ENCODE results near the gene RALGAPA2.

RALGAPA2 gene

GRCh38 chr20:20407891-20408805 lies 304.3 kb downstream of the RALGAPA2 start:
- DNase-seq (ENCODE audit: low spot score), result peak; percentile 69

- no peak for DNase-seq (ENCODE audit: low spot score)
Measured at GRCh38 chr20:20406306-20406705, 306.1 kb downstream of the RALGAPA2 start.

GRCh38 chr20:20405623-20406022 lies 306.8 kb downstream of the RALGAPA2 start:
- DNase-seq (ENCODE audit: low spot score), result peak; percentile 54

- DNase-seq (ENCODE audit: low spot score), result no peak
Measured at GRCh38 chr20:20404633-20405032, 307.8 kb downstream of the RALGAPA2 start.

GRCh38 chr20:20401991-20402390 lies 310.5 kb downstream of the RALGAPA2 start:
- DNase-seq (ENCODE audit: low spot score), result no peak

GRCh38 chr20:20399531-20400500 lies 312.6 kb downstream of the RALGAPA2 start:
- DNase-seq (ENCODE audit: low spot score), result no peak

GRCh38 chr20:20398123-20398522 lies 314.3 kb downstream of the RALGAPA2 start:
- no peak for DNase-seq (ENCODE audit: low spot score)

- no peak for DNase-seq (ENCODE audit: low spot score)
Measured at GRCh38 chr20:20396794-20397193, 315.6 kb downstream of the RALGAPA2 start.

- DNase-seq (ENCODE audit: low spot score), result peak; percentile 79
Measured at GRCh38 chr20:20395903-20396568, 316.4 kb downstream of the RALGAPA2 start.

- no peak for DNase-seq (ENCODE audit: low spot score)
Measured at GRCh38 chr20:20395087-20395486, 317.4 kb downstream of the RALGAPA2 start.

- DNase-seq (ENCODE audit: low spot score), result no peak
Measured at GRCh38 chr20:20393207-20394120, 319.0 kb downstream of the RALGAPA2 start.

GRCh38 chr20:20391766-20392165 lies 320.7 kb downstream of the RALGAPA2 start:
- no peak for DNase-seq (ENCODE audit: low spot score)

- no peak for DNase-seq (ENCODE audit: low spot score)
Measured at GRCh38 chr20:20391115-20391514, 321.3 kb downstream of the RALGAPA2 start.

- no peak for DNase-seq (ENCODE audit: low spot score)
Measured at GRCh38 chr20:20390393-20390792, 322.1 kb downstream of the RALGAPA2 start.

GRCh38 chr20:20386192-20386591 lies 326.3 kb downstream of the RALGAPA2 start:
- no peak for DNase-seq (ENCODE audit: low spot score)

- no peak for DNase-seq (ENCODE audit: low spot score)
Measured at GRCh38 chr20:20375862-20376261, 336.6 kb downstream of the RALGAPA2 start.

- DNase-seq (ENCODE audit: low spot score), result no peak
Measured at GRCh38 chr20:20373091-20373571, 339.3 kb downstream of the RALGAPA2 start.

GRCh38 chr20:20371681-20372080 lies 340.8 kb downstream of the RALGAPA2 start:
- no peak for DNase-seq (ENCODE audit: low spot score)

GRCh38 chr20:20371083-20371482 lies 341.4 kb downstream of the RALGAPA2 start:
- no peak for DNase-seq (ENCODE audit: low spot score)

- peak; percentile 35 for DNase-seq (ENCODE audit: low spot score)
Measured at GRCh38 chr20:20370094-20370575, 342.3 kb downstream of the RALGAPA2 start.

All from SK-N-DZ (cell line).